Adrenal gland (tissue), 5 donors: ENCODE data around the gene BIRC7.

Experiments
- CTCF ChIP-seq, 6 experiments: fragments of 450-650 bp in 4 of 6; fragments of 200-600 bp in 2 of 6; sonication (generic) in 1 of 6; IDR thresholded peaks; 1 replicate in 5 of 6; 2 replicates in 1 of 6; pipeline versions ENCODE4 v1.5.1 to v1.8.0; 2016 to 2021; ENCODE audit warnings: antibody characterized with exemption in 6 of 6, mild to moderate bottlenecking in 2 of 6, moderate library complexity in 1 of 6
- POLR2A ChIP-seq, 2 donors: fragments of 450-650 bp; IDR thresholded peaks; one replicate each; pipeline ENCODE4 v1.6.1; 2017; ENCODE audit warnings: antibody characterized with exemption in 2 of 2, mild to moderate bottlenecking in 2 of 2, moderate library complexity in 1 of 2
- donor health status: DM: no; HTN: no; CAD: no.

GRCh38 chr20:63269724-63270123 lies 34.0 kb downstream of the BIRC7 start:
- TF ChIP-seq CTCF (IDR thresholded peaks at IDR 0.05), result no peak
- TF ChIP-seq POLR2A (IDR thresholded peaks at IDR 0.05), result no peak
